Fibroblast of the aortic adventitia (primary cell): ENCODE results near the gene HSPA4L. TPM values are rescaled to one million over a fixed set of nuclear protein-coding genes. Genes with fewer than 3 reads are reported as not detected.

Experiments used
- DNase-seq: peaks from one replicate; pipeline ENCODE4 v3.0.0-alpha.2; 2010; ENCODE audit warnings: low read depth
- H3K4me3 ChIP-seq: 2 replicates; pipeline ENCODE4 v1.5.1; 2011; ENCODE audit warnings: low read depth, mild to moderate bottlenecking, control low read depth, low read length, moderate library complexity
- CTCF ChIP-seq: IDR thresholded peaks from 2 replicates; pipeline ENCODE4 v1.5.1; 2011; ENCODE audit warnings: mild to moderate bottlenecking, low read length, control low read depth, inconsistent platforms; ENCODE audit not compliant: insufficient read depth
- total RNA-seq: library from RNA; depleted of rRNA; stranded (reverse); fragments of >200 nt; gene quantifications from 2 replicates; pipeline ENCODE4 v1.2.3, GENCODE V29; 2012; ENCODE audit warnings: low replicate concordance

The HSPA4L gene
- total RNA-seq, 1 donor = 10.7 TPM

GRCh38 chr4:127783026-127783769 lies 1.1 kb downstream of the HSPA4L start:
- no peak for TF ChIP-seq CTCF
- H3K4me3 ChIP-seq = peak overlapping the region; percentile 94
- peak; percentile 79 for DNase-seq

GRCh38 chr4:127783955-127784770 lies 2.0 kb downstream of the HSPA4L start:
- peak overlapping the region; percentile 31 for H3K4me3 ChIP-seq
- peak; percentile 6 for DNase-seq
- no peak for TF ChIP-seq CTCF

GRCh38 chr4:127788517-127788916 lies 6.4 kb downstream of the HSPA4L start:
- TF ChIP-seq CTCF = no peak
- H3K4me3 ChIP-seq = no peak overlapping the region
- peak; percentile 1 for DNase-seq

- H3K4me3 ChIP-seq = no peak overlapping the region
- TF ChIP-seq CTCF = no peak
- no peak for DNase-seq
These were observed 9.3 kb downstream of the HSPA4L start for GRCh38 chr4:127791391-127791790.

- no peak overlapping the region for H3K4me3 ChIP-seq
- no peak for TF ChIP-seq CTCF
- DNase-seq = no peak
These were observed 11.4 kb downstream of the HSPA4L start for GRCh38 chr4:127793528-127793927.

GRCh38 chr4:127799711-127800110 lies 17.6 kb downstream of the HSPA4L start:
- no peak for DNase-seq
- H3K4me3 ChIP-seq = no peak overlapping the region
- TF ChIP-seq CTCF = no peak
